K562 (cell line): Measurements from ENCODE around the gene TMEM156. TPM values are rescaled to one million over a fixed set of nuclear protein-coding genes. Genes with fewer than 3 reads are reported as not detected.

ENCODE experiments used
- ARID2 ChIP-seq: fragments of 450-650 bp; IDR thresholded peaks from 2 replicates; pipeline ENCODE4 v1.6.1; 2017; ENCODE audit warnings: antibody characterized with exemption, mild to moderate bottlenecking
- HCFC1 ChIP-seq: IDR thresholded peaks from 2 replicates; pipeline ENCODE4 v1.6.1; 2012; ENCODE audit warnings: low read depth, low read length, improper control_type of control experiment
- POLR2A ChIP-seq: fragments of 450-650 bp; conservative IDR thresholded peaks from 2 replicates; pipeline ENCODE4 v1.6.1; 2016
- SIX5 ChIP-seq, 2 experiments: IDR thresholded peaks; 2 replicates each; pipeline ENCODE4 v1.6.1; 2011; ENCODE audit warnings: low read length in 2 of 2, borderline replicate concordance in 1 of 2, low read depth in 1 of 2, mild to moderate bottlenecking in 1 of 2, moderate library complexity in 1 of 2; ENCODE audit not compliant: insufficient read depth in 1 of 2
- SRF ChIP-seq, 2 experiments: fragments of 250-450, 450-650 bp in 1 of 2; sonication (Bioruptor Pico) in 1 of 2; sonication (generic) in 1 of 2; formaldehyde crosslinking; IDR thresholded peaks; 2 replicates each; pipeline versions ENCODE4 v1.5.0 to v1.5.1; 2020 to 2022; ENCODE audit warnings: mild to moderate bottlenecking in 1 of 2, missing genetic modification reagents in 1 of 2
- ZNF140 ChIP-seq: fragments of 250-450 bp; sonication (Bioruptor Pico); IDR thresholded peaks from 2 replicates; pipeline ENCODE4 v1.8.0; 2021; ENCODE audit warnings: moderate library complexity, mild to moderate bottlenecking, inconsistent platforms
- ZNF175 ChIP-seq: fragments of 200-800 bp; sonication (Bioruptor generic); IDR thresholded peaks from 2 replicates; pipeline ENCODE4 v1.6.1; 2016; ENCODE audit warnings: low read depth, mild to moderate bottlenecking, missing genetic modification characterization, missing compliant biosample characterization
- ZNF764 ChIP-seq: fragments of 250-450 bp; sonication (Bioruptor Pico); IDR thresholded peaks from 2 replicates; pipeline ENCODE4 v1.4.0; 2020; ENCODE audit warnings: low read depth, mild to moderate bottlenecking, moderate library complexity
- polyA plus RNA-seq, 8 experiments: library from polyadenylated mRNA; depleted of rRNA in 4 of 8; stranded (reverse) in 5 of 8; unstranded in 3 of 8; fragments of >200 nt; fragmentation: Nextera tagmentation in 2 of 8; fragmentation: Illumina TruSeq in 1 of 8; extraction: Ambion mirVana in 2 of 8; extraction: Trizol in 1 of 8; gene quantifications; 2 replicates each; pipeline versions ENCODE4 v1.2.1 to v1.2.3, GENCODE V29; 2011 to 2014; ENCODE audit warnings: inconsistent platforms in 1 of 8, missing spikeins in 1 of 8
- total RNA-seq, 7 experiments: library from RNA; depleted of rRNA in 6 of 7; stranded (reverse); fragments of >200 nt in 6 of 7; fragmentation: Illumina TruSeq in 2 of 7; extraction: Trizol in 2 of 7; gene quantifications; 2 replicates each; pipeline versions ENCODE4 v1.2.1 to v1.2.3, GENCODE V29; 2011 to 2021; ENCODE audit warnings: low replicate concordance in 1 of 7
- TF ChIP-seq, protein P1 (sequence below): fragments of 250-450 bp; sonication (Bioruptor Pico); IDR thresholded peaks from 2 replicates; pipeline ENCODE4 v1.4.0; 2020; ENCODE audit warnings: mild to moderate bottlenecking, moderate library complexity
- TF ChIP-seq, protein P2 (sequence below): sonication (generic); formaldehyde crosslinking; IDR thresholded peaks from 2 replicates; pipeline ENCODE4 v1.4.0; 2020; ENCODE audit warnings: mild to moderate bottlenecking, missing genetic modification reagents
- TF ChIP-seq, protein P3 (sequence below): fragments of 250-450 bp; sonication (Bioruptor Pico); IDR thresholded peaks from 2 replicates; pipeline ENCODE4 v1.9.0; 2021; ENCODE audit warnings: mild to moderate bottlenecking
- TF ChIP-seq, protein P4 (sequence below): fragments of 450-650 bp; formaldehyde crosslinking; IDR thresholded peaks from 2 replicates; pipeline ENCODE4 v1.4.0; 2022; ENCODE audit warnings: missing genetic modification characterization
- TF ChIP-seq, protein P5 (sequence below), 2 experiments: fragments of 450-650 bp in 1 of 2; sonication (generic) in 1 of 2; formaldehyde crosslinking in 1 of 2; IDR thresholded peaks in 1 of 2; conservative IDR thresholded peaks in 1 of 2; 2 replicates each; pipeline versions ENCODE4 v1.6.1 to v1.8.1; 2016 to 2023; ENCODE audit warnings: mild to moderate bottlenecking in 2 of 2, moderate library complexity in 2 of 2, inconsistent platforms in 1 of 2, missing genetic modification reagents in 1 of 2
- TF ChIP-seq, protein P6 (sequence below): sonication (generic); formaldehyde crosslinking; IDR thresholded peaks from 2 replicates; pipeline ENCODE4 v1.8.1; 2023; ENCODE audit warnings: mild to moderate bottlenecking, missing genetic modification reagents

Gene TMEM156
- total and polyA plus RNA-seq, 9 of the 15 experiments (the other 6 are each of a cell fraction or from before 2014, with no cell fraction given): 3.5 to 9.6 (median 6.4) TPM

DNA sequence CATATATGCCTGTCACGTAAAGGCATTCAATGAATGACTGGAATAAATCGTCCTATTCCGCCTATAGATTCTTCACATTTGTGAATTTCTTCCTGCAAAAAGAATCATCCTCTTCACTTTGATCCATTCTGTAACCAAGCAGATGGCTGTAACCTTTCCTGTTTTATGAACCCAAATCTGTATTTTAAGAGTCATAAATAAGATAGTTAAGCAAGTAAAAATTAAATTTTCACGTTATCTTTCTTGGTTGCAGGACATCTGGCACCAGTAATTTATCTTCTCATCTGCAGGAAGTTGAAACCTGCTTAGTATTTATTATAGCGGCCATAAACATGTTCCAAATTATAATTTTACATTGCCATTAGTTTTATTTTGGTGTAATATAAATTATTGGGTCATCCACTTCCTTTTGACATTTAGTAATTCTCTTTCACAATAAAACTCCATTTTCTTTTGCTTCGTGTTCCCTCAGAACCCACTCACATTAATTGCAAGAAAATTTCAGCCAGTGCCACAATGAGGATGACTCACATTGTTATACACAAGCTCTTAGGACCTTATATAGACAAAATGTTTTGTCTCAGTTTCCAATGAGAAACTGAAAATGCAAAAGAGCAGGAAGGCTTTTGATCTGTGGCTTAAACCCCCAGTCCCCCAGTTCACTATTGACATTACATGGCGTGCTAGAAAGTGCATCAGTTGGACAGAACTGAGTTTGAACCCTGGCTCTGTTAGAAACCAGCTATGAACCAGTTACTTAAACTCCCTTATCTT, 51.1 kb downstream of the TMEM156 start (continued):
- TF ChIP-seq ZNF140 (CRISPR knock-in tag): no peak
- peak in 1 of 2 experiments; percentile 78; a peak in 2 of 4 replicates for TF ChIP-seq SRF (CRISPR knock-in tag; IDR thresholded peaks at IDR 0.05)
- 0 out of 2 replicates have a peak, but pooled peaks have one; percentile 25 for TF ChIP-seq ZNF175
- no peak for TF ChIP-seq HCFC1
- no peak for TF ChIP-seq POLR2A
- TF ChIP-seq, protein P1, sequence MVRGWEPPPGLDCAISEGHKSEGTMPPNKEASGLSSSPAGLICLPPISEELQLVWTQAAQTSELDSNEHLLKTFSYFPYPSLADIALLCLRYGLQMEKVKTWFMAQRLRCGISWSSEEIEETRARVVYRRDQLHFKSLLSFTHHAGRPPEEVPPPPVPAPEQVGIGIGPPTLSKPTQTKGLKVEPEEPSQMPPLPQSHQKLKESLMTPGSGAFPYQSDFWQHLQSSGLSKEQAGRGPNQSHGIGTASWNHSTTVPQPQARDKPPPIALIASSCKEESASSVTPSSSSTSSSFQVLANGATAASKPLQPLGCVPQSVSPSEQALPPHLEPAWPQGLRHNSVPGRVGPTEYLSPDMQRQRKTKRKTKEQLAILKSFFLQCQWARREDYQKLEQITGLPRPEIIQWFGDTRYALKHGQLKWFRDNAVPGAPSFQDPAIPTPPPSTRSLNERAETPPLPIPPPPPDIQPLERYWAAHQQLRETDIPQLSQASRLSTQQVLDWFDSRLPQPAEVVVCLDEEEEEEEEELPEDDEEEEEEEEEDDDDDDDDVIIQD (CRISPR knock-in tag): no peak
- TF ChIP-seq SIX5 (IDR thresholded peaks at IDR 0.05; ENCODE audit: borderline replicate concordance in 1 of 2, insufficient read depth in 1 of 2, low read depth in 1 of 2, low read length in 2 of 2): no peak
- TF ChIP-seq, protein P2, sequence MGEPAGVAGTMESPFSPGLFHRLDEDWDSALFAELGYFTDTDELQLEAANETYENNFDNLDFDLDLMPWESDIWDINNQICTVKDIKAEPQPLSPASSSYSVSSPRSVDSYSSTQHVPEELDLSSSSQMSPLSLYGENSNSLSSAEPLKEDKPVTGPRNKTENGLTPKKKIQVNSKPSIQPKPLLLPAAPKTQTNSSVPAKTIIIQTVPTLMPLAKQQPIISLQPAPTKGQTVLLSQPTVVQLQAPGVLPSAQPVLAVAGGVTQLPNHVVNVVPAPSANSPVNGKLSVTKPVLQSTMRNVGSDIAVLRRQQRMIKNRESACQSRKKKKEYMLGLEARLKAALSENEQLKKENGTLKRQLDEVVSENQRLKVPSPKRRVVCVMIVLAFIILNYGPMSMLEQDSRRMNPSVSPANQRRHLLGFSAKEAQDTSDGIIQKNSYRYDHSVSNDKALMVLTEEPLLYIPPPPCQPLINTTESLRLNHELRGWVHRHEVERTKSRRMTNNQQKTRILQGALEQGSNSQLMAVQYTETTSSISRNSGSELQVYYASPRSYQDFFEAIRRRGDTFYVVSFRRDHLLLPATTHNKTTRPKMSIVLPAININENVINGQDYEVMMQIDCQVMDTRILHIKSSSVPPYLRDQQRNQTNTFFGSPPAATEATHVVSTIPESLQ: no peak
- TF ChIP-seq, protein P3, sequence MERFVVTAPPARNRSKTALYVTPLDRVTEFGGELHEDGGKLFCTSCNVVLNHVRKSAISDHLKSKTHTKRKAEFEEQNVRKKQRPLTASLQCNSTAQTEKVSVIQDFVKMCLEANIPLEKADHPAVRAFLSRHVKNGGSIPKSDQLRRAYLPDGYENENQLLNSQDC: no peak
- TF ChIP-seq ARID2: no peak
- TF ChIP-seq, protein P4, sequence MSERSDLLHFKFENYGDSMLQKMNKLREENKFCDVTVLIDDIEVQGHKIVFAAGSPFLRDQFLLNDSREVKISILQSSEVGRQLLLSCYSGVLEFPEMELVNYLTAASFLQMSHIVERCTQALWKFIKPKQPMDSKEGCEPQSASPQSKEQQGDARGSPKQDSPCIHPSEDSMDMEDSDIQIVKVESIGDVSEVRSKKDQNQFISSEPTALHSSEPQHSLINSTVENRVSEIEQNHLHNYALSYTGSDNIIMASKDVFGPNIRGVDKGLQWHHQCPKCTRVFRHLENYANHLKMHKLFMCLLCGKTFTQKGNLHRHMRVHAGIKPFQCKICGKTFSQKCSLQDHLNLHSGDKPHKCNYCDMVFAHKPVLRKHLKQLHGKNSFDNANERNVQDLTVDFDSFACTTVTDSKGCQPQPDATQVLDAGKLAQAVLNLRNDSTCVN (CRISPR knock-in tag): no peak
- no peak for TF ChIP-seq ZNF764 (CRISPR knock-in tag)
- TF ChIP-seq, protein P5, sequence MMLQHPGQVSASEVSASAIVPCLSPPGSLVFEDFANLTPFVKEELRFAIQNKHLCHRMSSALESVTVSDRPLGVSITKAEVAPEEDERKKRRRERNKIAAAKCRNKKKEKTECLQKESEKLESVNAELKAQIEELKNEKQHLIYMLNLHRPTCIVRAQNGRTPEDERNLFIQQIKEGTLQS (IDR thresholded peaks at IDR 0.05): peak; percentile 47; the same call in 1 of the 2 replicates
- TF ChIP-seq, protein P5 (CRISPR knock-in tag; conservative IDR thresholded peaks at IDR 0.05): no peak
- TF ChIP-seq, protein P6, sequence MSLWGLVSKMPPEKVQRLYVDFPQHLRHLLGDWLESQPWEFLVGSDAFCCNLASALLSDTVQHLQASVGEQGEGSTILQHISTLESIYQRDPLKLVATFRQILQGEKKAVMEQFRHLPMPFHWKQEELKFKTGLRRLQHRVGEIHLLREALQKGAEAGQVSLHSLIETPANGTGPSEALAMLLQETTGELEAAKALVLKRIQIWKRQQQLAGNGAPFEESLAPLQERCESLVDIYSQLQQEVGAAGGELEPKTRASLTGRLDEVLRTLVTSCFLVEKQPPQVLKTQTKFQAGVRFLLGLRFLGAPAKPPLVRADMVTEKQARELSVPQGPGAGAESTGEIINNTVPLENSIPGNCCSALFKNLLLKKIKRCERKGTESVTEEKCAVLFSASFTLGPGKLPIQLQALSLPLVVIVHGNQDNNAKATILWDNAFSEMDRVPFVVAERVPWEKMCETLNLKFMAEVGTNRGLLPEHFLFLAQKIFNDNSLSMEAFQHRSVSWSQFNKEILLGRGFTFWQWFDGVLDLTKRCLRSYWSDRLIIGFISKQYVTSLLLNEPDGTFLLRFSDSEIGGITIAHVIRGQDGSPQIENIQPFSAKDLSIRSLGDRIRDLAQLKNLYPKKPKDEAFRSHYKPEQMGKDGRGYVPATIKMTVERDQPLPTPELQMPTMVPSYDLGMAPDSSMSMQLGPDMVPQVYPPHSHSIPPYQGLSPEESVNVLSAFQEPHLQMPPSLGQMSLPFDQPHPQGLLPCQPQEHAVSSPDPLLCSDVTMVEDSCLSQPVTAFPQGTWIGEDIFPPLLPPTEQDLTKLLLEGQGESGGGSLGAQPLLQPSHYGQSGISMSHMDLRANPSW (CRISPR knock-in tag): no peak
